ENCODE data around the gene RPS8. TPM values are rescaled to one million over a fixed set of nuclear protein-coding genes. Genes with fewer than 3 reads are reported as not detected.

Gene RPS8
- total and polyA plus RNA-seq, 2 donors from 2014 or later = 1,449 to 1,538 TPM

DNA sequence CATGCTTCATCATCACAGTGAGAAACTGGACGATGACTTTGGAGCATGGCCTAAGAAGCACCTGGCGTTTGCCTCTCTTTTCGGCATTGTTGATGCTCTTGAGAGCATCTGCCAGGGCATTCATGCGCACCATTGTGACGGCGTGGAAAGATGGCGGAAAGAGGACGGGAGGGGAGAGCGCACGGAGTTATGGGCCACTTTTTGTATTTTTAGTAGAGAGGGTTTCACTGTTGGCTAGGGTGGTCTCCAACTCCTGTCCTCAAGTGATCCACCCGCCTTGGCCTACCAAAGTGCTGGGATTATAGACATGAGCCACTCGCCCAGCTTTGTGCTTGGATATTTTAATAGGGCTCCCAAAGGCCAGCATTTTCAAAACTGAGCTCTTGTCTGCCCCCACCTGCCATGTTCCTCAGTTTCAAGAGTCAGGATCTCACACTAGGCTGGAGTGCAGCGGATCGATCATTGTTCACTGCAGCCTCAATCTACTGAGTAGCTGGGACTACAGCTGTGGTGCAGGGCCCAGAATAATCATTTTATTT is 5.3 kb downstream of the RPS8 start:
- intact Hi-C loops (cut with DNase I) = loop anchor here (10.0 kb wide), 1 partner anchor 54 kb away; no protein-coding TSS in a partner anchor
- H3K27me3 ChIP-seq (ENCODE audit: control insufficient read depth, insufficient read depth, low read length) = no peaks in the 10 kb centered on the region
- H3K27ac ChIP-seq (ENCODE audit: low read depth in 2 of 2, low read length in 2 of 2) = no peak overlapping the region
- no peak overlapping the region for H3K4me3 ChIP-seq (ENCODE audit: low read length in 3 of 3)
- no peak for FAIRE-seq
- DNase-seq = peak in 1 of 5 donors; percentile 29
- H3K36me3 ChIP-seq (ENCODE audit: control insufficient read depth in 2 of 3, insufficient read depth in 3 of 3, low read length in 3 of 3) = peaks cover 4 to 20% (median 7%) of the 10 kb centered on the region in 3 donors
- TF ChIP-seq, protein P1, sequence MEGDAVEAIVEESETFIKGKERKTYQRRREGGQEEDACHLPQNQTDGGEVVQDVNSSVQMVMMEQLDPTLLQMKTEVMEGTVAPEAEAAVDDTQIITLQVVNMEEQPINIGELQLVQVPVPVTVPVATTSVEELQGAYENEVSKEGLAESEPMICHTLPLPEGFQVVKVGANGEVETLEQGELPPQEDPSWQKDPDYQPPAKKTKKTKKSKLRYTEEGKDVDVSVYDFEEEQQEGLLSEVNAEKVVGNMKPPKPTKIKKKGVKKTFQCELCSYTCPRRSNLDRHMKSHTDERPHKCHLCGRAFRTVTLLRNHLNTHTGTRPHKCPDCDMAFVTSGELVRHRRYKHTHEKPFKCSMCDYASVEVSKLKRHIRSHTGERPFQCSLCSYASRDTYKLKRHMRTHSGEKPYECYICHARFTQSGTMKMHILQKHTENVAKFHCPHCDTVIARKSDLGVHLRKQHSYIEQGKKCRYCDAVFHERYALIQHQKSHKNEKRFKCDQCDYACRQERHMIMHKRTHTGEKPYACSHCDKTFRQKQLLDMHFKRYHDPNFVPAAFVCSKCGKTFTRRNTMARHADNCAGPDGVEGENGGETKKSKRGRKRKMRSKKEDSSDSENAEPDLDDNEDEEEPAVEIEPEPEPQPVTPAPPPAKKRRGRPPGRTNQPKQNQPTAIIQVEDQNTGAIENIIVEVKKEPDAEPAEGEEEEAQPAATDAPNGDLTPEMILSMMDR (IDR thresholded peaks at IDR 0.05; ENCODE audit: borderline replicate concordance, extremely low read depth, insufficient read depth) = no peak
- H3K9ac ChIP-seq (ENCODE audit: low read length in 3 of 3) = no peak overlapping the region
- H3K9me3 ChIP-seq (ENCODE audit: control insufficient read depth in 2 of 3, insufficient read depth in 1 of 3, low read length in 3 of 3) = no peaks in the 10 kb centered on the region
- H3K4me1 ChIP-seq (ENCODE audit: control insufficient read depth in 2 of 3, insufficient read depth in 2 of 3, low read depth in 1 of 3, low read length in 3 of 3) = peaks cover 0 to 20% (median 10%) of the 10 kb centered on the region in 3 donors

DNA sequence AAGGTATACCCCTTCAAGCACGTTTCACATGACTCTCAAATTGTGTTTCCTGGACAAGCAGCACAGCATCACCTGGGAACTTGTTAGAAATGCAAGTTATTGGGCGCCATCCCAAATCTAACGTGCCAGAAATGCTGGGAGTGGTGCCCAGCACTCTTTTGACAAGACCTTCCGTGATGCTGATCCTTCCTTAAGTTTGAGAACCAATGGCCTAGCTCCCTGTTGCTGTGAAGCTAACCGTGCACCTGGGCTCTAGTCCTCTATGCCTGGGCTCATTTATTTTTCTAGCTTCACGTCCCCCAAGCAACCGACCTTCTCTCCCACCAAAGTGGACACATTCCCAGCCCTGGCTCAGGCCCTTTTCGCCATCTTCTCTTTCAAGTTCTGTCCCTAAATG is 8.4 kb downstream of the RPS8 start:
- intact Hi-C loops (cut with DNase I) = loop anchor here (10.0 kb wide), 1 partner anchor 51 kb away; no protein-coding TSS in a partner anchor

DNA sequence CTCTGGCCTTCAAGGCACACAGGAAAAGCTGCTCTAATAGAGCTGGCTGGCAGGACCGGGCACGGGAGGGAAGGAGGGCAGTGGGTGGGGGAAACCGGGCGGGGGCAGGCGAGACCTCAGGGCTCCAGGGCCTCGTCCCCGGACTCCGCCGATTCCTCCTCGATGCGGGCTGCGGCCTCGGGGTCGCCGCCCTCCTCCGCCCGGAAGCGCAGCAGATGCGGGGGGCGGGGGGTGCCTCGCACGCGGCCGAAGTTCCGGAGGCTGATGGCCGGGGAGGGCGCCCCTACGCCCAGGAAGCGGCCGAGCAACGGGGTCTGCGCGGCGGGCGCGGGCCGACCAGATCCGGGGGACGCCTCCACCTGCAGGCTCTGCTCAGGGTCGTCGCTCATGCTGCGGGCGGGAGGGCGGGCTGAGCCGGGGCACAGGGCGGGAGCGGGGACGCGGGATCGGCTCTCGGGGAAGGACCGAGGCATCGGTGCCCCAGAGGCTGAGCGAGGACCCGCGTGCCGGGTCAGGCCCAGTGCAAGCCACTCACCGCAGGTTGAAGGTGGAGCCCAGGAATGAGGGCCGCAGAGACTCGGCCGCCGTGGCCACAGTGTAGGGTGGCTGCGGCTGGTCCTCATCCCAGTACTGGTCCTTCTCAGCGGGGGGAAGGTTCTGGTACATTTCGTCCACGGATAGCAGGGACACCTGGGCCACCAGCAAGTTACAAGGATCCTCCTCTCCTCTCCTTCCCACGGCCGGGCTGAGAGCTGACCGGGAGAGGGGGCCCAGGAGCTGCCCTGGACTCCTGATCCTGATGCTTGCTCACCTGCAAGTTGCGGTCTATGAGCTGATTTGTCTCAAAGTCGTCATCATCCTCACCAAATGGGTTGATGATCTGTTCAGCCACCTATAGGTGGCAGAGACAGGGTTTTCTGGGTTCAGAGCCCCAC is 9.0 kb downstream of the RPS8 start:
- Histone ChIP-seq H3K9ac (ENCODE audit: low read length in 3 of 3) (peak overlapping the region in 2 of 3 donors; percentile 4 to 43), H3K27me3 (ENCODE audit: control insufficient read depth, insufficient read depth, low read length) (no peaks in the 10 kb centered on the region), H3K36me3 (ENCODE audit: control insufficient read depth in 2 of 3, insufficient read depth in 3 of 3, low read length in 3 of 3) (peaks cover 0 to 4% (median 2%) of the 10 kb centered on the region in 3 donors), H3K4me1 (ENCODE audit: control insufficient read depth in 2 of 3, insufficient read depth in 2 of 3, low read depth in 1 of 3, low read length in 3 of 3) (peaks cover 0 to 23% (median 8%) of the 10 kb centered on the region in 3 donors), H3K27ac (ENCODE audit: low read depth in 2 of 2, low read length in 2 of 2) (no peak overlapping the region), H3K9me3 (ENCODE audit: control insufficient read depth in 2 of 3, insufficient read depth in 1 of 3, low read length in 3 of 3) (no peaks in the 10 kb centered on the region), H3K4me3 (ENCODE audit: low read length in 3 of 3) (peak overlapping the region; percentile 17 to 53 (median 34))
- DNase-seq = peak in 4 of 5 donors; percentile 46 to 79 (median 60)
- TF ChIP-seq, protein P1 (IDR thresholded peaks at IDR 0.05; ENCODE audit: borderline replicate concordance, extremely low read depth, insufficient read depth) = peak; percentile 8
- FAIRE-seq = no peak
- intact Hi-C loops (cut with DNase I) = loop anchor here (10.0 kb wide), 1 partner anchor 50 kb away; no protein-coding TSS in a partner anchor

More for the DNA sequence above, 8.4 kb downstream of the RPS8 start:
- H3K27me3 ChIP-seq (ENCODE audit: control insufficient read depth, insufficient read depth, low read length) = no peaks in the 10 kb centered on the region
- no peak overlapping the region for H3K27ac ChIP-seq (ENCODE audit: low read depth in 2 of 2, low read length in 2 of 2)
- no peaks in the 10 kb centered on the region for H3K9me3 ChIP-seq (ENCODE audit: control insufficient read depth in 2 of 3, insufficient read depth in 1 of 3, low read length in 3 of 3)
- peaks cover 0 to 23% (median 8%) of the 10 kb centered on the region in 3 donors for H3K4me1 ChIP-seq (ENCODE audit: control insufficient read depth in 2 of 3, insufficient read depth in 2 of 3, low read depth in 1 of 3, low read length in 3 of 3)
- peaks cover 0 to 4% (median 2%) of the 10 kb centered on the region in 3 donors for H3K36me3 ChIP-seq (ENCODE audit: control insufficient read depth in 2 of 3, insufficient read depth in 3 of 3, low read length in 3 of 3)
- H3K4me3 ChIP-seq (ENCODE audit: low read length in 3 of 3) = peak overlapping the region in 2 of 3 donors; percentile 34 to 38
- TF ChIP-seq, protein P1 (IDR thresholded peaks at IDR 0.05; ENCODE audit: borderline replicate concordance, extremely low read depth, insufficient read depth) = no peak
- peak overlapping the region in 2 of 3 donors; percentile 4 to 43 for H3K9ac ChIP-seq (ENCODE audit: low read length in 3 of 3)
- no peak for FAIRE-seq
- no peak for DNase-seq

All from kidney (tissue), 14 donors.